Heart left ventricle (tissue), 13 donors: ENCODE results near the gene SCGB1C1.

Source experiments
- POLR2A ChIP-seq, 2 donors: fragments of 450-650 bp; IDR thresholded peaks; one replicate each; pipeline ENCODE4 v1.6.1; 2017; ENCODE audit warnings: antibody characterized with exemption in 2 of 2, mild to moderate bottlenecking in 2 of 2, moderate library complexity in 2 of 2
- TF ChIP-seq, protein P1 (sequence below), 12 donors: fragments of 200-600 bp; sonication (generic) in 4 of 12; IDR thresholded peaks; one replicate each; pipeline versions ENCODE4 v1.5.0 to v1.8.0; 2018 to 2022; ENCODE audit warnings: antibody characterized with exemption in 12 of 12, mild to moderate bottlenecking in 5 of 12
- donor health status: ischemic (EF 13 %, LVEDD 7.1; RV severe dilation, severe dysfunction).
- donor health status: DM: no; HTN: yes; CAD: no.
- donor health status: DM: no; HTN: no; CAD: no.
- donor health status: ischemic (EF 25% LVEDD 6.9; RV normal size, moderate dysfunction).
- donor health status: ischemic (EF 25% LVEDD 5.7; RV mildly dilated, moderate dysfunction).
- donor health status: ischemic (EF 35%, LVEDD 5.7; RV mildly dilated, moderate dysfunction).
- donor health status: nonischemic (EF 11% LVEDD 7.7; RV severe dilation, severe dysfunction).
- donor health status: DM: yes; HTN: yes; CAD: no.
- donor health status: PGD.
- donor health status: ischemic (EF 29% LVEDD 5.4; RV normal size, mild dysfunction).
- donor health status: nonischemic (EF 23%, LVEDD 6.1; RV moderate dilation, normal function).

DNA sequence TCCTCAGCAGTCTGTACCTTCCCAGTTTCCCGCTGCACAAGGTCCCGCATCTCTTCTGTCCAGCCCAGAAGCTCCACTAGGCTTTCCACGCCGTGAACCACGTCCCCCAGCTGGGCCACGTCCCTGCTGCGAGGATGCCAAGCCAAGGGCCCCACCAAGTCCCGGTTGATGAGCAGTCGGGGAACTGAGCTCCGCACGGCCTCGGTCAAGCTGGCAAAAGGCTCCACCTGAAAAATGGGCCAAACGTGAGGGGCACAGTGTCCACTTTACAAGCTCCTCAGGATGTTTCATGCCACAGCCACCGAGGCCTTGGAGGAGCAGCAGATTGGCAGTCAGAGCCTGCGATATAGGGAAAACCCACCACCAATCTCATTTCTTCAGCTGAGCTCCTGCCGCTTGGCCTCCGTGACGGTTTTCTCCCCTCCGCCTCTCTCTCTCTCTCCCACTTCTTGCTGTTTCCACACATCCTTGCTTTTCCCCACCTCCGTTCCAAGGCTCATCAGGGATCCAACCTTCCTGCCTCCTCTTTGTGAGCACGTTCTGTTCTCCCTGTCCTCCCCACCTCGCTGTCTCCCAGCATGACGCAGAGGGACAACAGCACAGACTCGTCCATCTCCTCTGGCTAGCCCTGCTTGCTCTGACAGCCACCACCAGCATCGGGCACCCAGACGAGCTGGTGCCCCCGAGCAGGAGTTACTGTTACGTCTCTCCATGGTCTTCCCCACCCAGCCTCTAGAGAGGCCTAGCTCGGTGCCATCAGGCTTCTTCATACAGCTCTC lies 26.1 kb downstream of the SCGB1C1 start:
- TF ChIP-seq, protein P1, sequence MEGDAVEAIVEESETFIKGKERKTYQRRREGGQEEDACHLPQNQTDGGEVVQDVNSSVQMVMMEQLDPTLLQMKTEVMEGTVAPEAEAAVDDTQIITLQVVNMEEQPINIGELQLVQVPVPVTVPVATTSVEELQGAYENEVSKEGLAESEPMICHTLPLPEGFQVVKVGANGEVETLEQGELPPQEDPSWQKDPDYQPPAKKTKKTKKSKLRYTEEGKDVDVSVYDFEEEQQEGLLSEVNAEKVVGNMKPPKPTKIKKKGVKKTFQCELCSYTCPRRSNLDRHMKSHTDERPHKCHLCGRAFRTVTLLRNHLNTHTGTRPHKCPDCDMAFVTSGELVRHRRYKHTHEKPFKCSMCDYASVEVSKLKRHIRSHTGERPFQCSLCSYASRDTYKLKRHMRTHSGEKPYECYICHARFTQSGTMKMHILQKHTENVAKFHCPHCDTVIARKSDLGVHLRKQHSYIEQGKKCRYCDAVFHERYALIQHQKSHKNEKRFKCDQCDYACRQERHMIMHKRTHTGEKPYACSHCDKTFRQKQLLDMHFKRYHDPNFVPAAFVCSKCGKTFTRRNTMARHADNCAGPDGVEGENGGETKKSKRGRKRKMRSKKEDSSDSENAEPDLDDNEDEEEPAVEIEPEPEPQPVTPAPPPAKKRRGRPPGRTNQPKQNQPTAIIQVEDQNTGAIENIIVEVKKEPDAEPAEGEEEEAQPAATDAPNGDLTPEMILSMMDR (IDR thresholded peaks at IDR 0.05) = no peak
- TF ChIP-seq POLR2A (IDR thresholded peaks at IDR 0.05) = no peak
